ENCODE results near the gene FJX1.
A peak's percentile ranks its signal among the peaks of the same experiment; 100 is the strongest.

FJX1 gene

DNA sequence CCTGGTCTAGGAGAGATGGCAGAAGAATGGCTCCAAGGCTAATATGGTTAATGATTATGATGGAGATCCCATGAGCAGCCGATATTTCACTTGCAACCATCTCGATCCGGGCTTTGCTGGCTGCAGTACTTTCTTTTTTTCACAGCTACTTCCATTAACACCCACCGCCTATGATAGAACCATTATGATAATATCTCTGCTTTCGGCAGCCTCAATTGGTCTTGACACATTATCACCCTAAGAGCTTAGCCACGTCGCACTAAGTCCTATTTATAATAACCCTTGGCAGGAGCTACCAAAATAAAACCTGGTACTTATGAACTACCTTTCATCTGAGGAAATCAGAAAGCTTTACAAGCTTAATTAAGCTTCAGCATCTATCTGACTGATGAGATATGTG is 7.6 kb upstream of the FJX1 start:
- TF ChIP-seq, protein P1, sequence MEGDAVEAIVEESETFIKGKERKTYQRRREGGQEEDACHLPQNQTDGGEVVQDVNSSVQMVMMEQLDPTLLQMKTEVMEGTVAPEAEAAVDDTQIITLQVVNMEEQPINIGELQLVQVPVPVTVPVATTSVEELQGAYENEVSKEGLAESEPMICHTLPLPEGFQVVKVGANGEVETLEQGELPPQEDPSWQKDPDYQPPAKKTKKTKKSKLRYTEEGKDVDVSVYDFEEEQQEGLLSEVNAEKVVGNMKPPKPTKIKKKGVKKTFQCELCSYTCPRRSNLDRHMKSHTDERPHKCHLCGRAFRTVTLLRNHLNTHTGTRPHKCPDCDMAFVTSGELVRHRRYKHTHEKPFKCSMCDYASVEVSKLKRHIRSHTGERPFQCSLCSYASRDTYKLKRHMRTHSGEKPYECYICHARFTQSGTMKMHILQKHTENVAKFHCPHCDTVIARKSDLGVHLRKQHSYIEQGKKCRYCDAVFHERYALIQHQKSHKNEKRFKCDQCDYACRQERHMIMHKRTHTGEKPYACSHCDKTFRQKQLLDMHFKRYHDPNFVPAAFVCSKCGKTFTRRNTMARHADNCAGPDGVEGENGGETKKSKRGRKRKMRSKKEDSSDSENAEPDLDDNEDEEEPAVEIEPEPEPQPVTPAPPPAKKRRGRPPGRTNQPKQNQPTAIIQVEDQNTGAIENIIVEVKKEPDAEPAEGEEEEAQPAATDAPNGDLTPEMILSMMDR (conservative IDR thresholded peaks at IDR 0.05; ENCODE audit: low read depth) = no peak
- CTCF ChIA-PET = interaction anchor here (0.5 kb wide), 1 partner anchor 1240 kb away, joined by 4 read pairs; no protein-coding TSS in a partner anchor
- POLR2A ChIA-PET (ENCODE audit: low non-redundant PET) = no interaction called here

DNA sequence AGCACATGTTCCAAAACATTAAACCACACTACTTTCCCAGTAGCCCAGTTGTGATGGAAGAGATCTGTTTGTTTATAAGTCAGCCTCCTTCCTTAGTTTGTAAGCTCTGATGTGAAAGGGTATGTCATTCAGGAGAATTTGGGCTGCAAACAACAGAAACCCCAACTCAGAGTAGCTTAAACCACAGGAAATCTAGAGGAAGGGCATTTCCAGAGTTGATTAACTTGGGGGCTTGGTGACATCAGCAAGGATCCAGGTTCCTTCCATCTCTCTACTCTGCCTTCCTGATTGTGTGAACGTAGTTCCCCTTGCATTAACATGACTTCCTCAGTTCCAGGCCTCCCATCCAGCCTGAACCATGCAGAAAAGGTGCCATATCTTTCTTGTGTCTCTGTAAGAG is 6.5 kb upstream of the FJX1 start:
- ChIA-PET POLR2A (ENCODE audit: low non-redundant PET) (no interaction called here), CTCF (no interaction called here)
- TF ChIP-seq, protein P1 (conservative IDR thresholded peaks at IDR 0.05; ENCODE audit: low read depth) = no peak
- no peak for DNase-seq (ENCODE audit: low spot score)
- H3K27ac ChIP-seq = no peak overlapping the region

More for the DNA sequence above, 7.6 kb upstream of the FJX1 start:
- DNase-seq (ENCODE audit: low spot score) = no peak
- no peak overlapping the region for H3K27ac ChIP-seq

DNA sequence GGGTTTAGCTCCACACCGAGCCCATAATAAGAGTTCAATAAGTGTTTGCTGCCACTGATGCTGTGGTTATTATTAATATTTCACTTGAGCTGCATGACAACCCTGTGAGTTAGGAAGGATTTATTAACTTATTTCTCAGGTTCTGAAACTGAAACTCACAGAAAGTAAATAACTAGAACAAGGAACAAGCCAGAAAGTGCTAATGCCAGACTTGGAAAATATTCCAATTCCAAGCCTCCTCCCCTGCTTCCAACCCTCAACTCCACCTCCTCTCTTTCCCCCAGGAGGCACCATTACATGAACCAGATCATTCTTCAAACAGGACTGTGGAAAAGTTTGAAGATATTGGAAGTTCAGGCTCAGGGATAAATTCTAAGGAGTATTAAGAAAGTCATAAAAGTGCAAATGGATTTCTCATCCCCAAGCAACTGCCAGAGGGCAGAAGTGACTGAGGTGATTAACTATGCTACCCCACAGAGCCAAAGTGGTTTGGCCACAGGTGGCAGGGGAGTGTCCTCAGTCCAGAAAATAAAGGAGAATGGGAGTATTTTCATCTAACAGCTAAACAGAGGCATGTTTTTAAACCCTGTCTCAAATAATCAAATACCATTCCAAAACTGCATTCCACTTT is 3.2 kb upstream of the FJX1 start:
- H3K27ac ChIP-seq = no peak overlapping the region
- POLR2A ChIA-PET (ENCODE audit: low non-redundant PET) = no interaction called here
- TF ChIP-seq, protein P1 (conservative IDR thresholded peaks at IDR 0.05; ENCODE audit: low read depth) = no peak
- CTCF ChIA-PET = interaction anchor here (0.6 to 1.0 kb wide), 6 partner anchors 8 to 685 kb away, joined by 3 to 6 read pairs (median 4); no protein-coding TSS in a partner anchor
- DNase-seq (ENCODE audit: low spot score) = no peak

DNA sequence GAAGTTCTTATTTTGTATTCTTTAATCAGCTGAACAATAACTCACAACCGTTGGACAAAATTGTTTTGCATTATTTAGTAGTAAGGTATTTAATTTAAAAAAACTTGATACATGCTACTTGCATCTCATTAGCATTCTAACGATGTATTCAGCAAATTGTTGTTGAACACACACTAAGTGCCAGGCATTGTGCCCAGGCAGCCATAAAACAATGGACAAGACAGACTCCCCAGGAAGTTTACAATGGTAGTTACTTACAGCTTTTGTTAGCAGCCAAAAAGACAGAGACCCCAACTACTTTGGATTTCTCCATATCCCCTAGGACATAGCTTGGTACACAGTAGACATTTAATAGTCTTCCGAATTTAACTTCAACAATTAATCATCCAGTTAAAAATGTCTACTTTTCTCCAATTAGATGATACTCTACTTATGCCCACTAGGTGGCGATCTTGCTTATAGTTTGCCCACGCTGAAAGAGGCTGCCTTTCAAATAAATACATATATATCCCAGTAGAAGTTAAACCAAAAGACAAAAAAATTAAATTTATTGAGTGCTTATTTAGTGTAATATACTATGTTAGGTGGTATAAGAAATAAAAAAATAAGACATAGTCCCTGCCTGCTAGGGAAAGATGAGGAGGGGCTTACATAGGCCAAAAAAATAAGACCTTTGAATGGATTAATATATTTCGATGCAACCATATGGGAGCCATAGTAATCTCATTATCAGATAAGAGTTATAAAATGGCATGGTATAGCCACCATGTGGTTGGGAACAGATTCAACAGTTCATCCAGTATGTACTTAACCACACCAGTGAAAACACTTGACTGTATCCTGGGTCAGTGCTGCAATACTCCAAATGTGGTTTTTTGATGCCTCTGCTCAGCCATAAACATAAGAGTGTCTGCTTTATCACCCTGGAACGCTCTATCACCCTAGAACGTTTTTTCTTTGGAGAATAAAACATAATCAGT is 2.0 kb upstream of the FJX1 start:
- no peak overlapping the region for H3K27ac ChIP-seq
- ChIA-PET POLR2A (ENCODE audit: low non-redundant PET) (no interaction called here), CTCF (interaction anchor here (0.6 to 1.0 kb wide), 9 partner anchors 9 to 1127 kb away, joined by 3 to 6 read pairs (median 3); no protein-coding TSS in a partner anchor)
- TF ChIP-seq, protein P1 (conservative IDR thresholded peaks at IDR 0.05; ENCODE audit: low read depth) = peak; percentile 72
- peak; percentile 57 for DNase-seq (ENCODE audit: low spot score)

DNA sequence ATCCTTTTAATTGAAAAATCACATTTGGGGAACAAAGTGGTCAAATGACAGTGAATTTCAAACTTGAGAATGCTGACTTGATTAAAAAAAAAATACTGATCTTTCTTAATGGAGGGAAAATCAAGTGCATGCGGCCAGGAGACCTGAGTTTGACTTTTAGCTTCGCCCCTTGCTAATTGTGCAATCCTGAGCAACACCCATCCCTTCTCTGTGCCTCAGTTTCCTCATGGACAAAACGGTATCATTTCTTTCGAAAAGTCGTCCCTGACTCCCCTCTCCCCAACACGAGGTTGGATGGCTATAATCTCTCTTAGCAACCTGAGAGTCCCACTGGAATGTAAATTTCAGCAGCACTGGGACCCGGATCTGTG is 959 bp upstream of the FJX1 start:
- TF ChIP-seq, protein P1 (conservative IDR thresholded peaks at IDR 0.05; ENCODE audit: low read depth) = no peak
- CTCF ChIA-PET = interaction anchor here (0.6 to 3.3 kb wide), 4 partner anchors 135 to 655 kb away, joined by 3 to 11 read pairs (median 7); no protein-coding TSS in a partner anchor
- POLR2A ChIA-PET (ENCODE audit: low non-redundant PET) = no interaction called here
- no peak for DNase-seq (ENCODE audit: low spot score)
- H3K27ac ChIP-seq = peak overlapping the region; percentile 99

DNA sequence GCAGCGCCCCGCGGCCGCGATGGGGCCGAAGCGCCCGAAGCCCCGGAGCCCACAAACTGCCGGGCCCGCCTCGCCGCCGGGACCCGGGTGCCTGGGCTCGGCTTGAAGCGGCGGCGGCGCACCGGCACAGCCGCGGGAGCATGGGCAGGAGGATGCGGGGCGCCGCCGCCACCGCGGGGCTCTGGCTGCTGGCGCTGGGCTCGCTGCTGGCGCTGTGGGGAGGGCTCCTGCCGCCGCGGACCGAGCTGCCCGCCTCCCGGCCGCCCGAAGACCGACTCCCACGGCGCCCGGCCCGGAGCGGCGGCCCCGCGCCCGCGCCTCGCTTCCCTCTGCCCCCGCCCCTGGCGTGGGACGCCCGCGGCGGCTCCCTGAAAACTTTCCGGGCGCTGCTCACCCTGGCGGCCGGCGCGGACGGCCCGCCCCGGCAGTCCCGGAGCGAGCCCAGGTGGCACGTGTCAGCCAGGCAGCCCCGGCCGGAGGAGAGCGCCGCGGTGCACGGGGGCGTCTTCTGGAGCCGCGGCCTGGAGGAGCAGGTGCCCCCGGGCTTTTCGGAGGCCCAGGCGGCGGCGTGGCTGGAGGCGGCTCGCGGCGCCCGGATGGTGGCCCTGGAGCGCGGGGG is 346 bp downstream of the FJX1 start:
- POLR2A ChIA-PET (ENCODE audit: low non-redundant PET) = no interaction called here
- peak; percentile 55 for DNase-seq (ENCODE audit: low spot score)
- H3K27ac ChIP-seq = peak overlapping the region; percentile 99
- CTCF ChIA-PET = interaction anchor here (1.0 to 3.3 kb wide), 4 partner anchors 132 to 648 kb away, joined by 4 to 11 read pairs (median 8); no protein-coding TSS in a partner anchor
- TF ChIP-seq, protein P1 (conservative IDR thresholded peaks at IDR 0.05; ENCODE audit: low read depth) = no peak
